Fibroblast of skin of back (primary cell): ENCODE results near the gene CKAP4.

Source experiments
- DNase-seq: peaks from one replicate; pipeline ENCODE4 v3.0.0-alpha.2; 2013

Gene CKAP4

DNA sequence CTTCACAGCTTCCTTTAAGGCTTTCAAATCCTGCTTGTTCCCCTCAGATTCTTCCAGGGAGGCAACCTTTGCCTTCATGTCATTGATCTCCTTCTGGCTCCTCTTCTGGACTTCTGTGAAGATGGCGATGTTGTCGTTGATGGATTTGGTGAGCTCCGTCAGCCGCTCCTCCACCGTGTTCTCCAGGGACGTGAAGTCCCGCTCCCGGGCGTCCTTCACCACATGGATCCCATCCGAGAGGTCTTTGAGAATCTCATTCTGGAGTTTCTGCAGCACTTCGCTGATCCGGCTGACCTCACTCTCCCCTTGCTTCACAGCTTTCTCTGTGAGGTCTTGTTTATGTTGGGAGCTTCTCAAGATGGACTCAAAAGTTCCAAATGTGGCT, 7.9 kb downstream of the CKAP4 start:
- no peak for DNase-seq

DNA sequence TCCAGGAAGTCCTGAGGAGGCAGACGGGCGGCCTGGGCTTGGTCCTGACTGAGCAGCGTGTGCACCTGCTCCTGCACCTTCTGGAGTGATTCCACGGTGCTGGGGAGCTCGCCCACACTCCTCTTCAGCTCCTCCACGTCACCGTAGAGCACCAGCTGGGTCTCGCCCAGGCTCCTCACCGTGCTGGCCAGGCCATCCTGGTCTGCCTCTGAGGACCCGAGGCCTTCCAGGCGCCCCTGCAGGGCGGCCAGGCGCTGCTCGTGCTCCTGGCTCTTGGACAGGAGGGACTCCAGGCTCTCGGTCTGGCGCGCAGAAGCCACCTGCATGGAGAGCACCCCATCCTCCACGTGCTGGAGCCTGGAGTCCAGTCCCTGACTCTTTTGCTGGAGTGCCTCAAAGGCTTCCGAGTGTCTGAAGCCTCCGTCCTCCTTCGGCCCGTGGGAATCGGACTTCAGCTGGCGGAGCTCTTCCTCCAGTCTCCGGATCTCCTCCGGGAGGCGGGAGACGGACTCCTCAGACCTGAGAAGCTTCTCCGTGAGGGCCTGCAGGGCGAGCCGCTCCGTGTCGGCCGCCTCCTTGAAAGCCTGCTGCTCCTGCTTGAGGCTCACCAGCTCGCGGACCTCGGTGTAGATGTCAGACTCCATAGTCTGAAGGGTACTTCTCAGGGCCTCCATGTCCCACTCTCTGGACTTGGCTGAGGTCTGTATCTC, 8.4 kb downstream of the CKAP4 start:
- no peak for DNase-seq

- no peak for DNase-seq
Measured at GRCh38 chr12:106238146-106238545, 9.7 kb downstream of the CKAP4 start.

- DNase-seq: no peak
Measured at GRCh38 chr12:106235770-106236169, 12.1 kb downstream of the CKAP4 start.

- DNase-seq: peak; percentile 65
Measured at GRCh38 chr12:106234449-106234848, 13.4 kb downstream of the CKAP4 start.

DNA sequence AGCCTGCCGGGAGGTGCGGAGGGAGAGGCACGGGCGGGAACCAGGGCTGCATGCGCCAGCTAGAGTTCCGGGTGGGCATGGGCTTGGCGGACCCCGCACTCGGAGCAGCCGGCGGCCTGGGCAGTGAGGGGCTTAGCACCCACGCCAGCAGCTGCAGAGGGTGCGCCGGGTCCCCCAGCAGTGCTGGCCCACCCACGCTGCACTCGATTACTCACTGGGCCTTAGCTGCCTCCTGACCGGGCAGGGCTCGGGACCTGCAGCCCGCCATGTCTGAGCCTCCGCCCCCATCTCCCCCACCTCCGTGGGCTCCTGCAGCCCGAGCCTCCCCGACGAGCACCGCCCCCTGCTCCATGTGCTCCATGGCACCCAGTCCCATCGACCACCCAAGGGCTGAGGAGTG, 14.8 kb downstream of the CKAP4 start:
- DNase-seq: no peak

DNA sequence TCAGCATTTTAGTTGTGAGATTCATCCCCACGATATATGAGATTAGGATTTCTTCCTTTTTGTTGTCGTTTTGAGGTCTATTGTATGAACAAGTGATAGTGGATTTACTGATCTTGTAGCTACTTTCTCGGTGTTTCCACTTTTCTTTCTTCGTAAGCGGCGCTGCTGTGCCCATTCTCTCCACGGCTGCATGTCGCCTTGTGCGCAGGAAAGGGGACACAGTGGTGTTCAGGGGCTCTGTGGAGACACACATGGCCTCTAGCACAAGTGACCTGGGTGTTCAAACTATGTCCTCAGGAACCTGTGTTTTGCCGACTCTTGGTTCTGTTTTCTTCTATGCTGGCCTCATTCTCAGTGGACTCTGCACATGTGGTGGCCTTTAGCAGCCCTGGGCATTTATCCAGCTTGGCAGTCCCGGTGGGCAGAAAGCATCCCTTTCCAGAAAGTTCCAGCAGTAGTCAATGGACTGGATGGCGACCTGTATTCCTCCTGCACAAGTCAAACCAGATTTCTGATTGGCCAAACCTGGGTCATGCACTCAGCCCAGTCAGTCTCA, 18.7 kb downstream of the CKAP4 start:
- no peak for DNase-seq

DNA sequence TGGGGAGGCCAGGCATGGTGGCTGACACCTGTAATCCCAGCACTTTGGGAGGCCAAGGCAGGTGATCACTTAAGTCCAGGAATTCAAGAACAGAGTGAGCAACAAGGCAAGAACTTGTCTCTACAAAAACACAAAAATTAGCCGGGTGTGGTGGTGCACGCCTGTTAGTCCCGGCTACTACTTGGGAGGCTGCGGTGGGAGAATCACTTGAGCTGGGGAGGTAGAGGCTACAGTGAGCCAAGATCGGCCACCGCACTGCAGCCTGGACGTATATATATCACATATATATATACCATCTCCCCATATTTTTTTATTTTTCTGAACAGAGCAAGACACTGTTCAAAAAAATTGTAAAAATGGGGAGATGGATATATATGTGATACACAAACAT, 19.5 kb downstream of the CKAP4 start:
- no peak for DNase-seq

DNA sequence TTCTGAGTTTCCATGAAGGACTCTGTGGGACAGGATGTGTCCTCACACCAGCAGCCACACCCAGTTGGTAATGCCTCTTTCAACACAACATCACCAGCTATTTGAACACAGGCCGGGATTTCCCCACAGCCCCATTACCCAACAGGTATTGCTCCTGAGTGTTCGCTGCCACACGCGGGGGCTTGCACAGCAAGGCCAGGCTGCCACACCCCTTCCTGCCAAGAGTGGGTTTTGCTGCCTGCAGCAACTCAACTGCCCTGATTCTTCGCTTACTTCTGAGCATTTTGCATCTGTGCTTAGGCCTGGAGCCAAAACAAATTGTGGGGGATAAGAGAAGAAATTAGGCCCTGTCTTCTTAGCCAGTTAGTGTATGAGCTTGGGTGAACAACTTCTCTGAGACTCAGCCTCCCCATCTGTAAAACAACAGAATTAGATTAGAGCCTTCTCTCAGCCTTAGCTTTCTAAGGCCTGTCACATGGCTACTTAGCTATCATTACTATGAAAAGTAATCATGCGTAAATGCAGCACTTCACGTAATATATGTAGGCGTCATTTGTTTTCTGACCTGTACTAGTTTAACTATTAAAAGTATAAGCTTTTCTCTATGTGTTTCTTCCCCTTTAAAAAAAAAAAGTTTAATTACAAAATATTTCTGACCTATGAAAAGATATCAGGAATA, 20.0 kb downstream of the CKAP4 start:
- no peak for DNase-seq

DNA sequence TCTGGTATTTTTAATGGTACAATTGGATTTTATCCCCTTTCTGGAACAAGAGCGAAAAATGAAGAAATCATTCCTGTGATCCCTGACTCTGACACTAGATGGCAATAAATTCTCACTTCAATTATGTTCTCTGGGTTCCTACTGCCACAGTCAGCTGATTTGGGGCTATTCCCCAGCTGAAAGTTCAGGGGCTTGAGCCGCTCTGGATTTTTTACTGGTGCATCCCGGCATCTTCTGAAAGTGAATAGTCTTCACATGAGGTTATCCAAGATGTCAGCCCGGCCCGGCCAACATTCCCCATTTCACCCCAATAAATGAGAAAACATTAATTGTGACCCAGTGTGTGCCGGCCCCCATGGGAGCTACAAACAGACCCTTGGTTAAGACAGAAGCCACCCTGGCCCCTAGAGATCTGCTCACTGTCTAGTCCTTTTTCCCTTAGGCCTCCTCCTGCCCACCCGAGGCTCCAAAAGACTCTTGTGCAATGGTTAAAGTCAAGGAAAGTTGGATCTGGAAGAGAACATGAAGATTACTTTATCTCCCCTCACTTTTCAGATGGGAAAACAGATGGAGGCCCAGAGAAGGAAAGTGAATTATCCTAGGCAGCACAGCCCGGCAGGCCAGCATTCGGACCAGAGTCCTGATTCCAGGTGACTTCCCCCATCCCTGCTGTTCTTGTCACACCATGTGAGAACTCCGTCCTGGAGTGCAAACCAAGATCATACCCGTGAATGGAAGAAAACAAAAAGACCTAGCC, 20.8 kb downstream of the CKAP4 start:
- peak; percentile 64 for DNase-seq

DNA sequence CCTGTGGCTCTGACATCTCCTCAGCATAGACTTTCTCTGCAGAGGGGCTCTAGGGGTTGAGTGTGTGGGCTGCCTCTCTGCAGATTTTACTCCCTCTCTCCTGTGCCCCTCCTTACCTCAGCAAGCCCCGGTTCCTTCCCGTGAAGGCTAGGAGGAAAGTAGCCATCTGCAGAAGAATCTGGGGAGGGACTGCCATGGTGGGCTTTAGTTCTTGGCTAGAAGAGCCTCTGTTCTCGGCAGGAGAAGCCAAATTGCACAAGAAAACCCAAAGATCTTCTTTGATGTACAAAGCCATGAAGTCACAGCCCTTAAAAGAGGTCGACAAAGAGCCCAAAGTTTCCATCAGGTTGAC, 23.5 kb downstream of the CKAP4 start:
- no peak for DNase-seq

GRCh38 chr12:106223485-106224354, 24.1 kb downstream of the CKAP4 start:
- DNase-seq: peak; percentile 67

- no peak for DNase-seq
Measured at GRCh38 chr12:106220536-106220935, 27.3 kb downstream of the CKAP4 start.

DNA sequence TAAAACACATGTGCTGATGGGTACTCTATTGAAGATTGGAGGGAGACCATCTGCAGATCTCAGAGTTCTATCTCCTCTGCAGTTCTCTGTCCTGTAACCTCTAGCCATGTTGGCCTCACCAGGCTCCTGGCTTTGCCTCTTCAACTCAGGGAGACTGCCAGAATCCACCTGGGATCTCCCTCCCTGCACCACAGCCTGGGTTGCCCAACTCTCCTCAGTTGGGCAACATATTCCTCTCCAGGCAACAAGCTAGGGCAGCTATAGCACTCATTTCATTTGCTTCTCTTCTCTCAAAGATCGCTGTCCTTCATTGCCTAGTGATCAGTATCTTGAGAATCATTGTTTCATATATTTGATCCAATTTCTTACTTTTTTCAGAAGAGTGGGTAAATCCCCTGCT, 28.8 kb downstream of the CKAP4 start:
- no peak for DNase-seq

- DNase-seq: no peak
Measured at GRCh38 chr12:106217706-106218105, 30.1 kb downstream of the CKAP4 start.

GRCh38 chr12:106214571-106214970, 33.2 kb downstream of the CKAP4 start:
- DNase-seq: no peak

DNA sequence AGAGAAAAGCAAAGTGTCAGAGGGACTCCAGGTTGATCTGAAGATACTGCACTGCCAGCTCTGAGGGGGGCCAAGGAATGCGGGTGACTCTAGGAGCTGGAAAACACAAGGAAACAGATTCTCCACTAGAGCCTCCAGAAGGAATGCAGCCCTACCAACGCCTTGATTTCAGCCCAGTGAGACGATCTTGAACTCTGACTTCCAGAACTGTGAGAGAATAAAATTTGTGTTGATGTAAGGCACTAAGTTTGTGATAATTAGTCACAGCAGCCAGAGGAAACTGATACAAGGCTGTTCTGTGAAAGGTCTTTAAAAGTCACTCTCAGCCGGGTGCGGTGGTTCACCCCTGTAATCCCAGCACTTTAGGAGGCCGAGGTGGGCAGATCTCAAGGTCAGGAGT, 34.2 kb downstream of the CKAP4 start:
- peak; percentile 36 for DNase-seq

GRCh38 chr12:106211973-106212372, 35.8 kb downstream of the CKAP4 start:
- DNase-seq: no peak

- no peak for DNase-seq
Measured at GRCh38 chr12:106205208-106206069, 42.4 kb downstream of the CKAP4 start.

DNA sequence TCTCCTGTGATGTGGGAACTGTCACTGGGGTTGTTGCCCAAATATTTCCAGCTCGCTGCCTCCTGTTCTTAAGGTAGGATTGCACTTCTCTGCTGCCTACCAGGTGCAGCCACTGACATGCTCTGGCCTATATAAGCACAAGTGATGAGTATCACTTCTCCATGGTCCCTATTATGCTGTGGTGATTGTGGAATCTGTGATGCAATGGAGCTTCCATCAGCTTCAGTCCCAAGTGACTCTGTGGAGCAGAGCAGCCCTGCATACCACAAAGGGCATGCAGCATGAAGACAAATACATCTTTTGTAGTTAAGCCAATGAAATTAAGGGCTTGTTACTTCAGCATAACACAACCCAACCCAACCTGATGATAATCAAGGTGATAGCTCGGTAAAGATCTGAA, 43.5 kb downstream of the CKAP4 start:
- no peak for DNase-seq

DNA sequence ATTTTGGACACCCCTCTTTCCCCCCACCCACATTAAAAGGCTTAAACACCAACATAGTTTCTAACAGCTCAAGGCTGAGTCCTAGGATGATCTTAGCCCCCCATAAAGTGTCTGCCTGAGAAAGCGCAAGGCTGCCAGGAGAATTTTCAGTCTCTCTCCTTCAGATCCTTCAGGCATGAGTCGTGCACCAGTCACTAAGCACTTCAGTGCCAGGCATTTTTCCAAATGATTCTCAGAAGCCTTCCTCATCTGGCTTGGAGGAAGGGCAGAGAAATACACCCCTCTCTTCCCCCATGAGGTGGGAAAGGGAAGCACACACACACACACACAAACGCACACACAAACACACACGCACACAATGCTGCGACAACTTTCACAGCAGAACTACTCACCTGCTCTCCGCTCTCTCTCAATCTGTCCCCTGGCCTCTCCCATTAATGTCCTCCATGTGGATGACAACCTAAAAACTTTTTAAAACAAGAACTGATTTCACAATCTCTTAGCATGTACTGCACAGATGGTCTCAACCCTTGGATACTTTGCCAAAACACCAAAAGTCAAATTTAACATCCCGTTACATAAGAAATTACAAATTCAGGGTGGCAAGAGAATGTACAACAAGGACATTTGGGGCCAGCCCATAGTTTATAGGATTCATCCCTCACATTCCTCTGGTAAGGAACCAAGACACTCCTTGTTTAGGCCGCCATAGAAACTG, 49.8 kb downstream of the CKAP4 start:
- DNase-seq: no peak
